HepG2 (cell line): ENCODE measurements around the gene TRIM67. TPM values are rescaled to one million over a fixed set of nuclear protein-coding genes. Genes with fewer than 3 reads are reported as not detected.

Experiments used
- FOXO1 ChIP-seq: sonication (generic); formaldehyde crosslinking; IDR thresholded peaks from 2 replicates; pipeline ENCODE4 v1.4.0; 2020; ENCODE audit warnings: missing genetic modification reagents
- MED8 ChIP-seq: sonication (generic); formaldehyde crosslinking; IDR thresholded peaks from 2 replicates; pipeline ENCODE4 v1.8.1; 2023; ENCODE audit warnings: mild to moderate bottlenecking, missing genetic modification reagents; ENCODE audit not compliant: insufficient replicate concordance
- MYC ChIP-seq: sonication (generic); formaldehyde crosslinking; IDR thresholded peaks from 2 replicates; pipeline ENCODE4 v1.9.0; 2021; ENCODE audit warnings: missing genetic modification reagents, borderline replicate concordance
- NFIC ChIP-seq: IDR thresholded peaks from 2 replicates; pipeline ENCODE4 v1.6.1; 2012; ENCODE audit warnings: mild to moderate bottlenecking, low read length, inconsistent platforms
- NFYC ChIP-seq: IDR thresholded peaks from 2 replicates; pipeline ENCODE4 v1.6.1; 2016; ENCODE audit warnings: missing genetic modification reagents, missing compliant biosample characterization
- RORA ChIP-seq: sonication (generic); formaldehyde crosslinking; IDR thresholded peaks from 2 replicates; pipeline ENCODE4 v1.5.0; 2020; ENCODE audit warnings: mild to moderate bottlenecking, missing genetic modification reagents, moderate library complexity
- TBX3 ChIP-seq: fragments of 450-650 bp; IDR thresholded peaks from 2 replicates; pipeline ENCODE4 v1.6.1; 2017; ENCODE audit warnings: antibody characterized with exemption, mild to moderate bottlenecking, inconsistent platforms, borderline replicate concordance
- ZBTB42 ChIP-seq: sonication (generic); formaldehyde crosslinking; IDR thresholded peaks from 2 replicates; pipeline ENCODE4 v1.5.0; 2020; ENCODE audit warnings: mild to moderate bottlenecking, missing genetic modification reagents
- polyA plus RNA-seq, 8 experiments: library from polyadenylated mRNA; depleted of rRNA in 3 of 8; stranded (reverse) in 7 of 8; unstranded in 1 of 8; fragments of >200 nt; fragmentation: Illumina TruSeq in 4 of 8; extraction: Trizol in 4 of 8; gene quantifications; 2 replicates each; pipeline versions ENCODE4 v1.2.1 to v1.2.3, GENCODE V29; 2011 to 2016; ENCODE audit warnings: low read depth in 4 of 8, missing spikeins in 1 of 8, mixed read lengths in 1 of 8; ENCODE audit not compliant: insufficient read depth in 1 of 8
- total RNA-seq, 5 experiments: library from RNA; depleted of rRNA; stranded (reverse); fragments of >200 nt; fragmentation: Illumina TruSeq; extraction: Trizol; gene quantifications; 2 replicates each; pipeline ENCODE4 v1.2.3, GENCODE V29; 2016; ENCODE audit warnings: low read depth in 1 of 5
- TF ChIP-seq, protein P1 (sequence below), 2 experiments: fragments of 450-650 bp in 1 of 2; sonication (generic) in 1 of 2; formaldehyde crosslinking in 1 of 2; IDR thresholded peaks; 2 replicates each; pipeline versions ENCODE4 v1.6.1 to v1.8.0; 2016 to 2022; ENCODE audit warnings: antibody characterized with exemption in 1 of 2, mild to moderate bottlenecking in 1 of 2, missing genetic modification reagents in 1 of 2
- TF ChIP-seq, protein P2 (sequence below), 2 experiments: sonication (generic) in 1 of 2; formaldehyde crosslinking in 1 of 2; IDR thresholded peaks; 2 replicates each; pipeline versions ENCODE4 v1.6.1 to v1.9.0; 2014 to 2022; ENCODE audit warnings: antibody characterized with exemption in 1 of 2, borderline replicate concordance in 1 of 2, inconsistent platforms in 1 of 2, low read depth in 1 of 2, missing genetic modification reagents in 1 of 2
- TF ChIP-seq, protein P3 (sequence below): sonication (generic); formaldehyde crosslinking; IDR thresholded peaks from 2 replicates; pipeline ENCODE4 v1.4.0; 2020; ENCODE audit warnings: missing genetic modification reagents; ENCODE audit errors: not compliant biosample characterization

Gene TRIM67
- total and polyA plus RNA-seq, 2 of the 13 experiments (the other 11 are each of a cell fraction or from before 2014, with no cell fraction given) = not detected

DNA sequence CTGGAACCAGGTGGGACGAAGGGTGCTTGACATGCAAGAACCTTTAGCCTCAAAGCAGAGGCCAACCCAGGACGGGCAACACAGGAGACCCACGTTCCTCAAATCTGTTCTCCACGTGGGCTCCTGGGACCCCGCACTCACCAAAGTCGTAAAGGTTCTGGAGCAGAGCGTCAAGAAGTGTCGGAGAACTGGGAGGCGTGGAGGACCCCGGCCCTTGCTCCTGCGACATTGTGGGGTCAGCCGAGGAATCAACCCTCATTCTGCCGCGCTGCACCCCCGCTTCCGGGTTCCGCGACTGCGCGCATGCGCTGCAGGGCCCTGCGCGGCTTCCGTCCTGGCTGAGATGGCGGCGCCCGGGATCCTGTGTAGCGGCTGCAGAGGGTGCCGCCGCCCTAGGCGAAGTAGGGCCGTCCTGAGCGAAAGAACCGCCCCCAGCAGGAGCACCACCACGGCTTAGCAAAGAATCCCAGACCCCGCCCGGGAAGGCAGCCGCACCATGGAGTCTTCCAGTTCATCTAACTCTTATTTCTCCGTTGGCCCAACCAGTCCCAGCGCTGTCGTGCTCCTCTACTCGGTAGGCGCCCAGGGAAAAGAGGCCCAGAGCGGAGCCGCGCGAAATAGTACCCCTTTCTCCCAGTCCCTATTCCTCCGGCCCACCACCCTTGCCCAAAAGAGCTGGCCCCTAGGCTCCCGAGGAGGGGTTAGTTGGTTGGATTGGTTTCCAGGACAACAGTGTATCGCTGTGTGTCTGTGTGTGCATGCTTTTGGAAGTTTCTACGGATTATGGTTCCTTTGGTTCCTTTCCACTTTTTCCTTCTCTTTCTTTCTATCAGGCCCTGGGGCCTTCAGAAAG is 79.3 kb downstream of the TRIM67 start, which contains the start of gene GNPAT (continued):
- TF ChIP-seq, protein P1, sequence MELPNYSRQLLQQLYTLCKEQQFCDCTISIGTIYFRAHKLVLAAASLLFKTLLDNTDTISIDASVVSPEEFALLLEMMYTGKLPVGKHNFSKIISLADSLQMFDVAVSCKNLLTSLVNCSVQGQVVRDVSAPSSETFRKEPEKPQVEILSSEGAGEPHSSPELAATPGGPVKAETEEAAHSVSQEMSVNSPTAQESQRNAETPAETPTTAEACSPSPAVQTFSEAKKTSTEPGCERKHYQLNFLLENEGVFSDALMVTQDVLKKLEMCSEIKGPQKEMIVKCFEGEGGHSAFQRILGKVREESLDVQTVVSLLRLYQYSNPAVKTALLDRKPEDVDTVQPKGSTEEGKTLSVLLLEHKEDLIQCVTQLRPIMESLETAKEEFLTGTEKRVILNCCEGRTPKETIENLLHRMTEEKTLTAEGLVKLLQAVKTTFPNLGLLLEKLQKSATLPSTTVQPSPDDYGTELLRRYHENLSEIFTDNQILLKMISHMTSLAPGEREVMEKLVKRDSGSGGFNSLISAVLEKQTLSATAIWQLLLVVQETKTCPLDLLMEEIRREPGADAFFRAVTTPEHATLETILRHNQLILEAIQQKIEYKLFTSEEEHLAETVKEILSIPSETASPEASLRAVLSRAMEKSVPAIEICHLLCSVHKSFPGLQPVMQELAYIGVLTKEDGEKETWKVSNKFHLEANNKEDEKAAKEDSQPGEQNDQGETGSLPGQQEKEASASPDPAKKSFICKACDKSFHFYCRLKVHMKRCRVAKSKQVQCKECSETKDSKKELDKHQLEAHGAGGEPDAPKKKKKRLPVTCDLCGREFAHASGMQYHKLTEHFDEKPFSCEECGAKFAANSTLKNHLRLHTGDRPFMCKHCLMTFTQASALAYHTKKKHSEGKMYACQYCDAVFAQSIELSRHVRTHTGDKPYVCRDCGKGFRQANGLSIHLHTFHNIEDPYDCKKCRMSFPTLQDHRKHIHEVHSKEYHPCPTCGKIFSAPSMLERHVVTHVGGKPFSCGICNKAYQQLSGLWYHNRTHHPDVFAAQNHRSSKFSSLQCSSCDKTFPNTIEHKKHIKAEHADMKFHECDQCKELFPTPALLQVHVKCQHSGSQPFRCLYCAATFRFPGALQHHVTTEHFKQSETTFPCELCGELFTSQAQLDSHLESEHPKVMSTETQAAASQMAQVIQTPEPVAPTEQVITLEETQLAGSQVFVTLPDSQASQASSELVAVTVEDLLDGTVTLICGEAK (IDR thresholded peaks at IDR 0.05) = no peak
- TF ChIP-seq, protein P1 (CRISPR knock-in tag; IDR thresholded peaks at IDR 0.05) = no peak; the same call in 1 of the 2 replicates
- 0 out of 2 replicates have a peak, but pooled peaks have one; percentile 85 for TF ChIP-seq ZBTB42
- no peak for TF ChIP-seq RORA
- peak; percentile 29 for TF ChIP-seq NFYC
- peak; percentile 33; the same call in 1 of the 2 replicates for TF ChIP-seq FOXO1 (CRISPR knock-in tag)
- TF ChIP-seq, protein P2, sequence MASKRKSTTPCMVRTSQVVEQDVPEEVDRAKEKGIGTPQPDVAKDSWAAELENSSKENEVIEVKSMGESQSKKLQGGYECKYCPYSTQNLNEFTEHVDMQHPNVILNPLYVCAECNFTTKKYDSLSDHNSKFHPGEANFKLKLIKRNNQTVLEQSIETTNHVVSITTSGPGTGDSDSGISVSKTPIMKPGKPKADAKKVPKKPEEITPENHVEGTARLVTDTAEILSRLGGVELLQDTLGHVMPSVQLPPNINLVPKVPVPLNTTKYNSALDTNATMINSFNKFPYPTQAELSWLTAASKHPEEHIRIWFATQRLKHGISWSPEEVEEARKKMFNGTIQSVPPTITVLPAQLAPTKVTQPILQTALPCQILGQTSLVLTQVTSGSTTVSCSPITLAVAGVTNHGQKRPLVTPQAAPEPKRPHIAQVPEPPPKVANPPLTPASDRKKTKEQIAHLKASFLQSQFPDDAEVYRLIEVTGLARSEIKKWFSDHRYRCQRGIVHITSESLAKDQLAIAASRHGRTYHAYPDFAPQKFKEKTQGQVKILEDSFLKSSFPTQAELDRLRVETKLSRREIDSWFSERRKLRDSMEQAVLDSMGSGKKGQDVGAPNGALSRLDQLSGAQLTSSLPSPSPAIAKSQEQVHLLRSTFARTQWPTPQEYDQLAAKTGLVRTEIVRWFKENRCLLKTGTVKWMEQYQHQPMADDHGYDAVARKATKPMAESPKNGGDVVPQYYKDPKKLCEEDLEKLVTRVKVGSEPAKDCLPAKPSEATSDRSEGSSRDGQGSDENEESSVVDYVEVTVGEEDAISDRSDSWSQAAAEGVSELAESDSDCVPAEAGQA (IDR thresholded peaks at IDR 0.05; ENCODE audit: low read depth) = 0 out of 2 replicates have a peak, but pooled peaks have one; percentile 28
- TF ChIP-seq, protein P2 (CRISPR knock-in tag; IDR thresholded peaks at IDR 0.05; ENCODE audit: borderline replicate concordance) = peak; percentile 34; the same call in 1 of the 2 replicates
- TF ChIP-seq, protein P3, sequence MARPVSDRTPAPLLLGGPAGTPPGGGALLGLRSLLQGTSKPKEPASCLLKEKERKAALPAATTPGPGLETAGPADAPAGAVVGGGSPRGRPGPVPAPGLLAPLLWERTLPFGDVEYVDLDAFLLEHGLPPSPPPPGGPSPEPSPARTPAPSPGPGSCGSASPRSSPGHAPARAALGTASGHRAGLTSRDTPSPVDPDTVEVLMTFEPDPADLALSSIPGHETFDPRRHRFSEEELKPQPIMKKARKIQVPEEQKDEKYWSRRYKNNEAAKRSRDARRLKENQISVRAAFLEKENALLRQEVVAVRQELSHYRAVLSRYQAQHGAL = no peak
- TF ChIP-seq MYC (CRISPR knock-in tag) = peak; percentile 53; the same call in 1 of the 2 replicates
- TF ChIP-seq MED8 (CRISPR knock-in tag) = peak; percentile 83
- TF ChIP-seq NFIC = no peak
- no peak for TF ChIP-seq TBX3
